NCI-H187 treated with DMSO at 0.1 percent for 48 hours (cell line): Measurements from ENCODE around the gene MCF2L2.
"Not testable (repeated sequence)": the region's sequence is repeated elsewhere in the genome, so short reads cannot be mapped to it uniquely, and the experiment has no call there.

Experiments
- DNase-seq: peaks from one replicate; lab custom pipeline; 2025; lab: John Stamatoyannopoulos, UW

The MCF2L2 gene

DNA sequence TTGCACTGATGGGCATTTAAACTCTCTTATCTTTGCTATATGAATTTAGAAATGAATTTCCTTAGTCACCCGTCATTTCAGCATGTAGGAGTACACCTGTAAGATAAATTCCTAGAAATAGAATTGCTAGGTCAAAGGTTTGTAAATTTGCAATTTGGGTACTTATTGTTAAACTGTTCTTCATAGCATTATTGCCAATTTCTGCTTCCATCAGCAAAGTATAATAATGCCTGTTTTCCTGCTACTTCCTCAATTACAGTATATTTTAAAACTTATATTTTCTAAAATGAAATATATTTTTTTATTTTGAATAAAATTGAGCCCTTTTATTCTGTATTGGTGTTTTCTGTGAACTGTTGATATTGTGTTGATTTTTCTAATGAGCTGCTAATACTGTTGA lies 16.3 kb upstream of the MCF2L2 start:
- no peak for DNase-seq

DNA sequence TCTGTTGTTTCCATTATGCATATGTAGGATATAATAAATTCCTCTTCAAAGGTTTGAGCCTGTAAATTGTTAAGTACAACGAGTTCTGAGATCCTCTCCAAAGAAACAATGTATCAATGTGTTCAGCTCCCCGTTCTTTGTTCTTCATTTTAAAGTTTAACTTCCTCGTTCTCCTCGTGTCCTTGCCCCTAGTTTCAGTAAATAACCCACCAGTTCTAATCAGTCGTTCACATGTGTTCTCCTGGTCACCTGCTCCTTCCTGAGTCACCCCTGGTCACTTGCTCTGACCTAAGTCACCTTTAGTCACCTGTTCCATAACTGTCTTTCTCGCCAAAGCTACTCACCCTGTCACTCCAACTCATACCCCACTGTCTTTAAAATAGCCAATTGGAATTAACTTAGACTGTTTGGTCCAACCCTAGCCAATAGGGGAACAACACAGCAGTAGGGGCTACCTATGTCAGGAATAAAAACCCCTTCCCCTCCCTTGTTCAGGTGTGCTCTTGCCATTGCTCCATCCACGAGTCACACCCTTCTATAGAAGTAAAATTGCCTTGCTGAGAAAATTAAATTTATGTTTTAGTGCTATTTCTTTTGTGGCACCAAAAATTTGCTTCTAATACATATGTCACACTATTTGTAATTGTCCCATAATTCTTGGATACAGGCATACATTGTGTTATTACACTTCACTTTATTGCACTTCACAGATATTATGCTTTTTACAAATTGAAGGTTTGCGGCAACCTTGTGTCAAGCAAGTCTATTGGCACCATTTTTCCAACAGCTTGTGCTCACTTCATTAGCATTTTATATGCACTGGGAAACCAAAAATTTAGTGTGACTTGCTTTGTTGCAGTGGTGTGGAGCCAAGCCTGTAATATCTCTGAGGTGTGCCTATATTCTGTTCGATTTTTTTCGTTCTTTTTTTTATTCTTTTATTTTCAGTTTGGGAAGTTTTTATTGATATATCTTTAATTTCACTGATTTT lies 15.3 kb upstream of the MCF2L2 start:
- DNase-seq, result no peak

DNA sequence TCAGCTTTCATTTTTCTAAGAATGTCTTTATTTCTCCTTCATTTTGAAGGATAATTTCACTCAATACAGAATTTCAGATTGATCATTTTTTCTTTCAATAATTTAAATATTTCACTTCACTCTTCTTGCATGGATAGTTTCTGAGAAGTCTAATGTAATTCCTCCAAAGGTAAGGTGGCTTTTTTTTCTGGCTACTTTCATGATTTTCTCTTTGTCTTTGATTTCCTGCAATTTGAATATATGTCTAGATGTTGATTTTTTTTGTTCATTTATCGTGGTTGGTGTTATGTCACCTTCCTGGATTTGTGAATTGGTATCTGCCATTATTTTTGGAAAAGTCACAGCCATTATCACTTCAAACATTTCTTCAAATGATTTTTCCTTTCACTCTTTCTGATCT lies 14.6 kb upstream of the MCF2L2 start:
- DNase-seq, result no peak

DNA sequence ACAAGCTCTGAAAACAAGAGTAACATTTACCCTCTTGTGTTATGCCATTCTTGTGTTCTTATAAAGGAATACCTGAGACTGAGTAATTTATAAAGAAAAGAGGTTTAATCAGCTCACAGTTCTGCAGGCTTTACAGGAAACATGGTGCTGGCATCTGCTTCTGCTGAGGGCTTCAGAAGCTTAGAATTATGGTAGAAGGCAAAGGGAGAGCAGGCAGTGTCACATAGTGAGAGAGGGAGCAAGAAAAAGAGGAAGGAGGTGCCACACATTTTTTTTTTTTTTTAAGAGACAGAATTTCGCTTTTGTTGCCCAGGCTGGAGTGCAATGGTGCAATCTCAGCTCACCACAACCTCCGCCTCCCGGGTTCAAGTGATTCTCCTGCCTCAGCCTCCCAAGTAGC lies 12.1 kb upstream of the MCF2L2 start:
- DNase-seq, result not testable (repeated sequence)

DNA sequence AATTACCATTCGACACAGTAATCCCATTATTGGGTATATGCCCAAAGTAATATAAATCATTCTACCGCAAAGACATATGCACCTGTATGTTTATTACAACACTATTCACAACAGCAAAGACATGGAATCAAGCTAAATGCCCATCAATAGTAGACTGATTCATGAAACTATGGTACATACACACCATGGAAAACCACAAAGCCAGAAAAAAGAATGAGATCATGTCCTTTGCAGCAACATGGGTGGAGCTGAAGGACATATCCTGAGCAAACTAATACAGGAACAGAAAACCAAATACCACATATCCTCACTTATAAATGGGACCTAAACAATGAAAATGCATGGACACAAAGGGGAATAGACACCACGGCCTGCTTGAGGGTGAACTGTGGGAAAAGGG lies 11.1 kb upstream of the MCF2L2 start:
- no peak for DNase-seq

DNA sequence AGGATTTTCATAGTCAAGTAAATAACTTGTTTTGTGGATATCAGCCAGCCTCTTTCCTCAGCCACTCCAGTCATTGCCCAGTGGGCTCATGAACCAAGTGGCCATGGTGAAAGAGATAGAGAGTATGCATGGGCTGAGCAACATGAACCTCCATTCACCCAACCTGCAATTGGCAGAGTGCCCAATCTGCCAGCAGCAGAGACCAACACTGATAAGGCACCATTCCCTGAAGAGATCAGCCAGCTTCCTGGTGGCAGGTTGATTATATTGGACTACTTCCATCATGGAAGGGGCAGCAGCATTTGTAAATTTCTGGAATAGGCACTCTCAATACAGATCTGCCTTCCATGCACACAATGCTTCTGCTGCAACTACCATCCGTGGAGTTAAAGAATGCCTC lies 10.3 kb upstream of the MCF2L2 start:
- no peak for DNase-seq

DNA sequence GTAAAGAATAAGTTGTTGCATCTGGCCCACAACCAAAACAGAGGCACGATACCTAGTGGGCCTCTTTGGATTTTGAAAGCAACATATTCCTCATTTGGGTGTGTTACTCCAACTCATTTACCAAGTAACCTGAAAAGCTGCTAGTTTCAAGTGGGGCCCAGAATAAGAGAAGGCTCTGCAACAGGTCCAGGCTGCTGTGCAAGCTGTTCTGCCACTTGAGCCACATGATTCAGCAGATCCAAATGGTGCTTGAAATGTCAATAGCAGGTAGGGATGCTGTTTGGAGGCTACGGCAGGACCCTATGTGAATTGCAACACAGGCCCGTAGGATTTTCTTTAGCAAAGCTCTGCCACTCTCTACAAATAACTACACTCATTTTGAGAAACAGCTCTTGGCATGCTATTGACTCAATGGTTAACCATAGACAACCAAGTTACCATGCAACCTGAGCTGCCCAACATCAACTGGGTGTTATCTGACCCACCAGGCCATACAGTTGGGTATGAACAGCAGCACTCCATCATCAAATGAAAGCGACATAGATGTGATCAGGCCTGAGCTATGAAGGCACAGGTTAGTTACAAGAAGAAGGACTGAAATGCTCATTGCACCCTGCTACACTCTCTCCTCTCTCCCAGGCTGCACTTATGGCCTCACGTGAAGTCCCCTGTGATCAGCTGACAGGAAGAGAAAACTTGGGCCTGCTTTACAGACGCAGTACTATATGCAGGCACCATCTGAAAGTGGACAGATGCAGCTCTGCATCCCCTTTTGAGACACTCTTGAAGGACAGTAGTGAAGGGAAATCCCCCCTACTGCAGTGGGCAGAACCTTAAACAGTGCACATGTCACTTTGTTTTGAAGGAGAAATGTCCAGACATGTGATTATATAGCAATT lies 9.5 kb upstream of the MCF2L2 start:
- DNase-seq, result no peak

DNA sequence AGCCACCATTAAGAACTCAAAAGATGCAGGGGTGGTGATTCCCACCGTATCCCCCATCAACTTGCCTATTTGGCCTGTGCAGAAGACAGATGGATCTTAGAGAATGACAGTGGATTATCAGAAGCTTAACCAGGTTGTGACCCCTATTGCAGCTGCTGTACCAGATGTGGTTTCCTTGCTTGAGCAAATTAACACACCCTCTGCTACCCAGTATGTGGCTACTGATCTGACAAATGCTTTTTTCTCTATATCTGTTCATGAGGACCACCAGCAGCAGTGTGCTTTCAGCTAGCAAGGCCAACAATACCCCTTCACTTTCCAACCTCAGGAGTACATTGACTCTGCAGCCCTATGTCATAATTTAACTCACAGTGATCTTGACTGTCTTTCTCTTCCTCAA lies 8.6 kb upstream of the MCF2L2 start:
- DNase-seq, result no peak

DNA sequence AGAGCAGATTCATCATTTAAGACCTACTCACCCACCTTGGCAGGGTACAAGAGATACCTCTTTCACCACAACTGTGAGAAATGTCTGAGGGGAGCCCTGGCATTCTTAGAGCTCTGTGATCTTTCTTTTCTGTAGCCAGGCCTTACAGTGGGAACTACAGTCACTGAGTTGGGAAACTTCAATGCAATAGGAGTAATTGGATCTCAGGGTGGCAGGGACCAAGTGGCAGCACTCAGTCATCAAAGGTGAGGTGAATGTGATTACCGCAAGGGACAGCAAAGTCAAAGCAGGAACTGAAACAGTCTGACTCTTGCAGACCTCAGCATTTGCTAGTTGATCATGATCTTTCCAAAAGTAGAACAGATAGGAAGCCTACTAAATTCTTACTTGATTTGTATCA lies 7.2 kb upstream of the MCF2L2 start:
- DNase-seq, result no peak

DNA sequence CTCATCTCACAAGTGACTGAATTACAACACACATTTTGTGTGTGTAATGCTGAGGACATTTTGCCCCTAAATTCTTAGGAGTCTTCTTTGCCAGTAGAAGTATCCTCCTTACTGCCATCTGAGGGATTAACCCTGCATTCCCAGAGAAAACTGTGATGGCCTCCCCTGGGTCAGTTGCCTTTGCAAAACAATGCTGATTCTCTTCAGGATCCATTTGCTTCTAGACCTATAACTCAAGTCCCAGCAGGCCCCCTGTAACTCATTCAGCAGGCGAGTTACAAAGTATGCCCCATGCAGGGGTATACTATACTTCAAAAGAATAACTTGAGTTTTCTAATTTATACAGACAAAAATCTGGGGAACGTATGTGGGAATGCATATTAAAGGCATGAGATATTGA lies 6.6 kb upstream of the MCF2L2 start:
- DNase-seq, result no peak

DNA sequence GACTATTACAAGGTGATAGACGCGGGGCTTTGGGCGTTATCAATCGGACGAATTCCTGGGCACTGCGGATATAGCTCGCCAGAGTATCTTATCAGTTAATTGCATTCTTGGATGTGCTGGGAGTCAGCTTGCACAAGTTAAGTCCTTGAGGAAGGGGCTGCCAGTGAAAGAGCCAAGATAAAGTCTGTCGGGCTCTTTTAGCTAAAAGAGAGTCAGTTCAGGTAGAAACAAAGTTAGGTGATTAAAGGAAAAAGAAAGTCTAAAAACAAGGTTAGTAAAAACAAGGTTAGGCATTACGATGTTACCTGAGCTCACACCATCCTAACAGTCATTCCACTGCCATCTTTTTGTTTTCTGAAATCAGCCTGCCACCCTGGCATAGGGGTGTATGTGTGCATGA lies 6.1 kb upstream of the MCF2L2 start:
- no peak for DNase-seq

DNA sequence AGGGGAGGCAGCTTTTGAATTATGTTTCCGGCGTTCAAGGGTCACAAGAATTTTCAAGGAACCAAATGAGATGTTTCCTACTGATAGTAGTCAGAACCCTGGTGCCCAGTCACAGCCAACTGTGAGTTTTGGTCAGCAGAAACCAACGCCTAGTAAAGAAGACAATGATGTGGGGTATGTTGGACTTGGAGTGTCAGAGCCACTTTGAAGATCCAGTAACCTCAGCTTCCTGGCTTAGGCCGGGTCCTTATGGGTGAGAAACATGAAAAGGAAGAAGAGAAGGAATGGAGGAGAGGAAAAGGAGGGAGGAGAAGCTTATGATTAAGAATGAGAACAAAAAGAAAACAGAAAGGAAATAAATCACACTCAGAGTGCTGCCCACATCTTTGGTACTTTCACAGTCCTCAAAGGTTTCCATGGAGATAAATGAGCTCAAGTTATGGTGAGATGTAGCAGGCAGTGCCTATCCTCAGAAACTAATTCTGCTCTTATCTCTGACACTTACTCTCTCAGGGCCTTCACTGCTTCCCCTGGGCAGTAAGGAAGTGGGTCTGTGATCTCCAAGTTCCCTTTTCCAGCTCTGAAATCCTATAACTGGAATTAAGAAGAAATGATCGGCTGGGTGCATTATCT lies 2.0 kb upstream of the MCF2L2 start:
- no peak for DNase-seq

DNA sequence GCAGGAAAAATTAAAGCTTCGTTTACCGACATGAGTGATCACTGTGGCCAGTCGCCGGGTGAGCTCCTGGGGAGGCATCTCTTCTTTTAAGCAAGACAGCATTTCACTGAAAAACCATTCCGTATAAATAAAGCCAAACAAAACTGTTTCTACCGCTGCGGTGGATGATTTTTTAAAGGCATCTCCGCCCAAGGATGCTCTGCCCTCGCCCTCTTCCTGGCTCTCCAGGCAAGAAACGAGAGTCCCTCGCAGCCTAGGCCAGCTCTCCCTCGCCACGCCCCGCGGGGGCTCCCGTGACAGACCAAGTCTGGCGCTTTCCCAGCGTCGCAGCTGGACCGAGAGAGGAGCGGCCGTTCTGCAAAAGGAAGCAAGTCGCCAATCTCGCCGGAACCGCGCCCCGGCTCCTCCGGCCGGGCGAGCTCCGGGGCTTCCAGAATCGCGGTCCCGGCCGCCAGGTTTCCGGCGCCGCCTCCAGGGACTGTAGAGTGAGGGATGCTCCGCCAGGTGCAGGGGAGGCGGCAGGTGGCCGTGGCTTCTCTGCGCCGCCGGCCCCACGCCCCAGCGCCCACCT lies 458 bp downstream of the MCF2L2 start:
- no peak for DNase-seq

DNA sequence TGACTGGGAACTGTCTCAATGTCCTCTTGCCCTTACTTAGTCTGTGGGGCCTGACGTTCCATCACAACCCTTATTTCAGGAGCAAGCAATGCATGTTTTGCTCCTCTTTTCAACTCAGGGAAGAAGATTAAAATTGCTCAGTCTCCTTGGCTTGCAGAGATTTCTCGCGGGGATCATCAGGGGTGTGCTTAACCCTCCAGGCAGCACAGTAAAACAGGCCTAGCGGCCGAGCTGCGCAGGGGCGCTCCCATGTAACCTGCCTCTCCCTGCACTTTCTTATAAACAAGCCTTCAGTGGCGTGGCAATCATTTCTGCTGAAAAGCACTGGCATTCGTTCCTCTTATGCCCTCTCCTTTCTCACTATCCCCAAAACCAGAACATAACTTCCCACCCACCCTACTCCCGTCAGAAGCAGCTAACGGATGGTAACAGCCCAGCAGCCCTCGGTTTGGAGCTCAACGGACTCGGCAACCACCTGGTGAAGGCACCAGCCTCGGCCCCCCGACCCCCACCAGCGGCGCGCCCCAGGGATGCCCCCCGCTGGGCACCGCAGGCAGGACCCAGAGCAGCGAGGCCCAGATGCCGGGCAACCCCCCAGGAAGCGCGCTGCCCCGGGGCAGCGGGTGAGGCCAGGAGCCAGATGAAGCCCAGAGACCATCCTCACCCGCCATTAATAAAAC lies 1.1 kb downstream of the MCF2L2 start:
- no peak for DNase-seq

DNA sequence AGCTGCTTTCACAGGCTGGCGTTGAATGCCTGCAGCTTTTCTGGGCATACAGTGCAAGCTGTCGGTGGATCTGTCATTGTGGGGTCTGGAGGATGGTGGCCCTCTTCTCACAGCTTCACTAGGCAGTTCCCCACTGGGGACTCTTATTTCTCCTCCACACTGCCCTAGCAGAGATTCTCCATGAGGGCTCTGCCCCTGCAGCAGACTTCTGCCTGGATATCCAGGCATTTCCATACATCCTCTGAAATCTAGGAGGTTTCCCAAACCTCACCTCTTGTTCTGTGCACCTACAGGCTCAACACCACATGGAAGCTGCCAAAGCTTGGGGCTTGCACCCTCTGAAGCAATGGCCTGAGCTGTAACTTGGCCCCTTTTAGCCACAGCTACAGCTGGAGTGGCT lies 9.6 kb downstream of the MCF2L2 start:
- not testable (repeated sequence) for DNase-seq

DNA sequence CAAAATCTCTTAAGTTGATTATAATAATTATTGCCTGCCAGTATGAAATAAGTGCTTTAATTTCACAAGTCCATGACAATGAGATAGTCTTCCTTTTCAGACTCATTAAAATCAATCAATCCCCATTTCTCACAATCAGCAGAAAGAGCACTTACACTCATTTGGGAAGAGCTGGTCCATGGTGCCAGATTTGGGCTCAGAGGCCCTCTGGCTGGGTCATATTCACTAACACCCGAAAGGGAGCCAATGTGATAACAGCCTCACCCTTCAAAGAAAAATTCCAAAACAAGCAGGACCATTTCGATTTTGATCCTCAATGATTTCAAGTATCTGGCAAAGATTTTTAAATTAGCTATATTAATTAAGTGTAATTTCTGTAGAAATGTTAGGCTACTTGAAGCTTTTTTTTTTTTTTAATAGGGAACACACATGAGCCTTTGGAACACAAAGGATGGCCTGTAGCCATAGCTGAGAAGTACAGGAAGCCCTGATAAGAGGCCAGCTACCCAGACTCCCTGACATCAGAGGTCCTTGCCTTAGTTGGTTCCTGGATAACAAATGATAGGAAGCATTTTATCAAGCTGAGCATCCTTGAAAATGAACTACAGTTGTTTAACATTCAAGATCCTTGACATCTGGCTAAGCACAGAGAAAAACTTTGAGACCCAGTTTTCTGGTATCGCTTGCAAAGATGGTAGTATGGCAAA lies 17.1 kb downstream of the MCF2L2 start:
- no peak for DNase-seq

DNA sequence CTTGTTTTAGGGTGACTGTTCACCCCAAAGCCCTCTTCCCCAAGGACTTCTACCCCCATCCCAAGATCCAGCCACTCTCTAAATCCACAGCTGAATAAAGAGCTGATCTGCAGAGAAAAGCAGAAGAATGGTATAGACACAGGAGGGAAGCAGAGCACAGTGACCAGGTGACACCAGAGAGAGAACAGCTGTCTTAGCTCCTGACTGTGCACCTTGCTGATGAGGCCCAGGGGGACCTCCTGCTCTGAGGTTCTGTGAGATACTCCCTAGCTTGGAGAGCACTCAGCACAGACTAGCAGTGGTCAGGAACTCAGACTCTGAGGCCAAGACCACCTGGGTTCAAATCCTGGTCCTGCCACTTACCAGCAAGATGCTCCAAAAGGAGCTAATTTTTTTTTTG lies 17.7 kb downstream of the MCF2L2 start:
- DNase-seq, result no peak

DNA sequence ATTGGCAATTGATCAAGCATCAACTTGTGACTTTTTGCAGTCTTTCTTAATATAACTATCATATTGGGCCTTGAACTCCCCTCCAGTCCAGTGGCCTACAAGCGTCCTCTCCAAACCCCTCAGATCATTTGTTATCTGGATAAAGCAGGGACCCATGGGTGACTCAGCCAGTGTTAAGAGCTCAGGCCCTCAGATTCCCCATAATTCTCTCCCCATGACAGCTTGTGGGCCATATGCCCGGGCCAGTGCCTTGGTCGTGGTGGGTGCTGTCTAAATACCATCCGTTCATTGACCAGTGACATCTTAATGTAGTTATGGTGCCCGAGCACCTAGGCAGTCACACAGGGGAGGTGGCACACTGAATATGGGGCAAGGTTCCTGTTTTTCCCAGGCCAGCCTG lies 18.1 kb downstream of the MCF2L2 start:
- no peak for DNase-seq

DNA sequence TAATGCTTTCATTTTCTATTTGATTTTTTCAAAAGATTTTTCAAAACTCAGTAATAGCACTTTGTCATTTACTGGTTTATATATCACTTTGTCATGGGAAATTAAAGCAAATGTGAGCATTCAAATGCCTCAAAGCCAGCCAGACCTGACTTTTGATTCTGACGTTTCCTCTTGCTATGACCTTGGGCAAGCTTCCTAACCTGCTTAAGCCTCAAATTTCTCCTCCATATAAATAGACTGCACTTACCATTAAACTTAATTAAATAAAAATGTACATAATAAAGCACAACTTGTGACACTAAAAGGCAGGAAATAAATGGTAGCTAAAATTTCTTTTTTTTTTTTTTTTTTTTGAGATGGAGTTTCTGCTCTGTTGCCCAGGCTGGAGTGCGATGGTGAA lies 19.2 kb downstream of the MCF2L2 start:
- no peak for DNase-seq

DNA sequence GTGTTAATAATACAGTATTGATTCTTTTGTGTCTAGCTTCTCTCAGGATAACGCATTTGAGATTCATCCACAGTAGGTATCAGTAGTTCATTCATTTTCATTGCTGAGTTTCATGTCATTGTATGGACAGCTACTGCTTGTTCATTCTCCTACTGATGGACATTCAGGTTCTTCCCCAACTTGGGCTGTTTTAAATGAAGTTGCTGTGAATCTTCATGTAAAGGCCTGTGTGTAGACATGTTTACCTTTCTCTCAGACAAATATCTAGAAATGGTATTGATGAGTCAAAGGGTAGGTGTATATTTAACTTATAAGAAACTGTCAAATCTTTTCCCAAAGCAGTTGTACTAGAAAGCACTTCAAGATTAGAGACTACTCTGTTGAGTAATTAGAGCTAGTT lies 26.7 kb downstream of the MCF2L2 start:
- no peak for DNase-seq

DNA sequence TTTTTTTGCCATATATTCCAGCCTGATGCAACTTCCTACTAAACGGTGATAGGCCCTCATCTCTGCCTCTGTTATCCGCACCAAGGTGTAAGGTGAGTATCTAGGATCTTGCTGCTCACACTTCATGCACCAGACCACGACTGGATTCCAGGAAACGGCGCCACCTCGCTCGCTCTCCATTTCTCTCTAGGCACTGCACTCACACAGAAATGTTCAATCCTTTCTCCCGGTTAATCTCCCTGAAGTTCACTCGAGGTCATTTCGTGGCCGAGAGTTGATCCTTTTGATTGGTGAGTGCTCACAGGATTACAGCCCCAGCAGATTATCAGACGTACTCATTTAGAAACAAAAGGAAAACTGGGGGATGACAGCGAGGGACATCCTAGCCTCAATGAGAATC lies 28.1 kb downstream of the MCF2L2 start:
- no peak for DNase-seq
